HG03066 (cell line): Measurements from ENCODE around the gene CDA.
"Not testable (repeated sequence)": the region's sequence is repeated elsewhere in the genome, so short reads cannot be mapped to it uniquely, and the experiment has no call there.

Experiments
- ATAC-seq: cut with Tn5 transposase; IDR thresholded peaks from one replicate; pipeline ENCODE4 v1.9.1; 2021; ENCODE audit warnings: low read depth; ENCODE audit not compliant: unreplicated experiment

The CDA gene

DNA sequence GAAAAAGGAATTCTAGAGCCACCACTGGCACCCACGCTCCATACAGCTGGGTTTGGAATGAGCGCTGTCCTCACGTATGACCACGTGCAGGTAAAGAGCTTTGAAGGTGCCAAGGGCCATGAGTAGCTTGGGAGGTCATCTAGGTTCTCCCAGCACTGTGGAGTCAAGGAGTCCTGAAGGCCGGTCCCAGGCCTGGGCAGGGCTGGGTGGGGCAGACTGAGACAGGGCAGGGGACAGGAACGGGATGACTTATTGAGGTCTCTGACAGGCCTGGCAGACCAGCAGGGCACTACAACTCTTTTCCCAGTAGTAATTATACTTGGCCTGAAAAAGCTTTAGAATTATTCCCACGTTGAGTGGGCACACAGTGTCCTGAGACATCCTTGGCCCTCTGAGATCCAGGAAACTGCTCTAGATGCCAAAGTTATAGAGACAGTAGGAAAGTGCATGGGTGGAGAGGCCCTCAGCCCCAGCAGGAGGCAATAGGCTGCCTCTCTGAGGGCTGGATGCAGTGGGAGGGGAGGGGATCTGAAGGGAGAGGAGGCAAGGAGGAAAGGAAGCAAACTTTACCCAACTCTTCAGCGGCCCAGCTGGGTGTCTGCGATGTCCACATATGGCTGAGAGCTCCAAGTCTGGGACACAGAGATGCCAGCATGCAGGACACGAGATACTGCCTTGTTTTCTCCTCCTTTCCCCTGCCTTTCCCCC is 1.8 kb upstream of the CDA start:
- ATAC-seq = no peak

GRCh38 chr1:20587661-20588053 is 1.2 kb upstream of the CDA start:
- no peak for ATAC-seq

DNA sequence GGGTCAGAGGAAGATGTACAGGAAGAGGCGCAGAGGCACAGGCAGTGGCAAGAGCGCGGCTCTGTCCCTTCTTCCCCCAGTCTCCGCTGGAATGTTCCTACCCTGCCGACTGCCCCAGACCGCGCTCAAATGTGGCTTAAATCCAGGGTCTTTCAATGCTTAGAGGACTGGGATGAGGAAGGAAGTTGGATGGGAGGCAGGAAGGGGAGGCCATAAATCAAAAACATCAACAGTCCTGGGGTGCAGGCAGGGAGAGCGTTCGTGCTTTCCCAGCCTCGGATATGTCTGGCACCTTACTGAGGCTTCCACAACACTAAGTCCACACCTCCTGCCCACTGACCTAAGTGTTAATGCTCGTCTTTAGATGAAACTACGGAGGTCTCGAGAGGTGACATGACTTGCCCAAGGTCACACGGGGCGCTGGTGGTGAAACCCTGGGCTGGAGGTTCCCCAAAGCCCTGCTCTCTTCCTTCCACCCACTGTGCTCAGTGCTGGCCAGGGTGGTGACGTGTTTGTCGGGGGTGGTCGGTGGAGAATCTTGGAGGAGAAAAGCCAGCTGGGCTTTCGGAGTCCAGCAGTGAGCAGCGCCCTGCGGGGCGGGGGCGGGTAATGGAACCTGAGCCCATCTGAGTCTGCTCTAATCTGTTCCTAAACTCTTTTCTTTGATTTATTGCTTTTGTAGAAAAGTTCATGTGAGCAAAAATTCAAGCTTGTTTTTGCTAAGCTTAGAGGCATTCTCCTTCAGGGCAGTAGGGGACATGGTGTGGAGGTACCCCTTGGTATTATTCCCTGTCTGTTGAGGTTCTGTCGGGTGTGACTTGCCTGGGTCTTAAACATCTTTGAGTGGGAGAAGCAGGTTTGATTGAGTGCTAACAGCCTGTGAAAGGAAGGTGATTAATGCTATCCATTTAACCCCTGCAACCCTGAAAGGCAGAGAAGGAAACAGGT is 708 bp downstream of the CDA start:
- ATAC-seq = no peak

DNA sequence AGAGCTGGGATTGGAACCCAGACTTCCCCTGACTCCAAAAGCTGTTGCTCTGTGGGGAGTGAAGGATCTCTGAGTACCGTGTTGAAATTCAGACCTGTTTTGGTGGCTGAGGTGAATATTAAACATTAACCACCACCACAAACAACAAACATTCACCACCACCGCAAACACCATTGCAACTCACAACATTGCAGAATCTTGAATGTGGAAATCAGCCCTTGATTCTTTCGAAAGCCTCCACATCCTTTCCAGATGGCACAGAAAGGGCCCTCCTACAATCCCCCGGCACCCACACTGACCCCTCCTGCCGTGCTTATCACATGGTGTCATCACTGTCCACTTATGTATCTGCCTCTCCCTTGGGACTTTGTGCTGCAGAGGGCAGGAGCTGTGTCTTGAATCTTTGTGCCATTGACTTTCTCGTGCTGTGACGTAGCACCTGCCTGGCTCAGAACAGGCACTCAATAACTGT is 1.4 kb downstream of the CDA start:
- ATAC-seq = no peak

DNA sequence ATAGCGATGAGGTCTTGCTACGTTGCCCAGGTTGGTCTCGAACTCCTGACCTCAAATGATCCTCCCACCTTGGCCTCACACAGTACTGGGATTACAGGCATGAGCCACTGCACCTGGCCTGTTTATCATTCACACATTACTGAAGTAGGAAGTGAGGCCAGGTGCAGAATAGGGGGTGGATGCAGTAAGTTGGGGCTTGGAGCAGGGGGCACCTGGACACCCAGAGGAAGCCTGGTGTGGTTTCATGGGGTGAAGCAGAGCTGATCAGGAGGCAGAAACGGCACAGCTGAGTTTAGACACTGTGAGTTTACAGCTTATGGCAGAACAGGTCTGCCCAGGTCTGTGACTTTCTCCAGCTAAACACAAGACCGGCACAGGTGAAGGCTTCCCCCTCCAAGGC is 4.9 kb downstream of the CDA start:
- no peak for ATAC-seq

DNA sequence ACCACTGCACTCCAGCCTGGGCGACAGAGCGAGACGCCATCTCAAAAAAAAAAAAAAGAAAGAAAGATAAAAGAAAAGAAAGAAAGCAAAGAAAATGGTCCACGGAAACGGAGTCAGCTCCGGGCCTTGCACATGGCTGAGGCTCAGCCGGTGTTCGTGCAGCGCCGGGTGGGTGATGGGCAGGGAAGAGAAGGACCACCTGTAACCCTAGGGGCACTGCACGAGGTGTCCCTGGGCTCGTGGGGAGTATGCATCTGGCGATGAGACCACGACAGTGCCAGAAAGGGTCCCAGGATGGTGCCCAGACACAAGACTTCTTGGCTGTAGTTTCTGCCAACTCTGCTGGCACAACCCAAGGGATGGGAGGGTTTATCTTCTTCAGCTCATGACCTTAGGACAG is 5.8 kb downstream of the CDA start:
- no peak for ATAC-seq

- no peak for ATAC-seq
Observed at GRCh38 chr1:20596106-20596505, 7.2 kb downstream of the CDA start.

DNA sequence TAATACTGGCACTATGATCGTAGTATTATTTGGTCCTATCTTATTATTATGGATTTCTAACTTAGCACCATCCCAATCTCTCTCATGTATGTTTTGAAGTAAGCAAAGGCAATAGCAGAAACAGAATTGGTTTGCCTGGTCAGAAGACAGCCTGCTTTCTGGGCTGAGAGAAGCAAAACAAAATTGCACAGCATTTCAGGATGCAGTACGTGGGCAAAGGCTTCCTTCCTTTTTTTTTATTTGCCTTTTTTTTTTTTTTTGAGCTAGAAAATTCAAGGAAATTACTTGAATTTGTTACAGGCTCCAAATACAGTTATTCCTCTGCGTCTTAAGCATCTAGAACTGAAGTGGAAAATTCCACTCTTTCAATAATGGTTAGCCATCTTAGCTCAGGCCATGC is 8.8 kb downstream of the CDA start:
- ATAC-seq = no peak

- no peak for ATAC-seq
Observed at GRCh38 chr1:20600156-20600555, 11.3 kb downstream of the CDA start.

- ATAC-seq = no peak
Observed at GRCh38 chr1:20601129-20601825, 12.4 kb downstream of the CDA start.

DNA sequence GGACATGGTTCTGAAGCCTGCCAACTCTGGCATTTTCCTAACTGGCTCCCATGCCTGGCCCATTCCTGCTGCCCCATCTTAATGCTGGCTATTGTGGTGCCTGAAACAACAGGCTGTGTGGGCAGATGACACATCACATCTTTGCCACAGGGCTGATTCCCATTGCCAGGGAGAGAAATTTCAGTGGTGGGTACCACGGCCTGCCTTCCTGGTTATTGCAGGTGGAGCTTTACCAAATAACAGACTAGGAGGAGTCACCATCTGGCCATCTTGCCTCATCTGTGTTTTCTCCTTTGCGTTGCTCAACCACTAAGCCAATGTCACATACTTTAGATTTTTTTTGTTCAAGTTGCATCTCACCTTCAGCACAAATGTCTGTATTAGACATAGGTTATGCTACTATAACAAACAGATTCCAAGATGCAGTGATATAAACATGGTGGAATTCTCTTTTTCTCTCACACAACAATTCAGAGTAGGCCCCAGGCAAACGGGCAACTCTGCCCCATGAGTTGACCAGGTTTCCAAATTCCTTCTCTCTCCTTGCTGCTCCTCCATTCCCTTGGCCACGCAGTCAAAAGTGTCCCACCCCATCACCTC is 14.1 kb downstream of the CDA start:
- no peak for ATAC-seq

GRCh38 chr1:20603504-20604464 is 14.9 kb downstream of the CDA start:
- no peak for ATAC-seq

GRCh38 chr1:20604678-20605077 is 15.8 kb downstream of the CDA start:
- no peak for ATAC-seq

DNA sequence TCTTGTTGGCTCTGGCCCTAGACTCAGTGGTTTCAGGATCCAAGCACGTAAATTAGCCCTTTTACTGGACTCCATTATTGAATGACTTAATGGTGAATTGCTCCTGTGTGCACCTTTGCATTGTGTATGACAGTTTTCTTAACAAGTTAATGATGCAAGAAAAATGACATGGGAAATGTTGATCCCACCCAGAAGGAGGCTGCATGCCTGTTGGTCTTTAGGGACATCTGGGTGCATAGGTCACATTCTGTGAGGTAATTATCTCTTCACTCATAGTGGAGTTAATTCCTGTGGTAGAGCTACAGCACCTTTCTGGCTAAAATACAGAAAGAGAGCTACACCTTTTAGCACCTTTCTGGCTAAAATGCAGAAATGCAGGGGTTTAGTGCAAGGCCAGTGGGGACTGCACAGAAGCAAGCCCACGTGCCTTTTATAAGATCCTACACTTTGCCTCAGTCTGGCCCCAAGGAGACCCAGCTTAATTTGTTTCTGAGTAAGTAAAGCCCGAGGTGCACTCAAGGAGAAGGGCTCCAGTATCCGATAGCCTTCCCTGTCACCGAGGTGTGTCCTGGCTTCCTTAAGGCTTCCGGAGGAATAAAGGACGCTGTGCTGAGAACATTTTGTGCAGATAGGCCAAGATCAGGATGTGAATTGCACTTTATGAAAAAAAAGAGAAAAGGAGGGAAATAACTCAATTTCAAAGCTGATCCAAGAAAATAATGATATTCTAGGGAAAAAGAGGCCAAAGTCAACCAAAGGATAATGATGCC is 18.1 kb downstream of the CDA start:
- ATAC-seq = not testable (repeated sequence)

DNA sequence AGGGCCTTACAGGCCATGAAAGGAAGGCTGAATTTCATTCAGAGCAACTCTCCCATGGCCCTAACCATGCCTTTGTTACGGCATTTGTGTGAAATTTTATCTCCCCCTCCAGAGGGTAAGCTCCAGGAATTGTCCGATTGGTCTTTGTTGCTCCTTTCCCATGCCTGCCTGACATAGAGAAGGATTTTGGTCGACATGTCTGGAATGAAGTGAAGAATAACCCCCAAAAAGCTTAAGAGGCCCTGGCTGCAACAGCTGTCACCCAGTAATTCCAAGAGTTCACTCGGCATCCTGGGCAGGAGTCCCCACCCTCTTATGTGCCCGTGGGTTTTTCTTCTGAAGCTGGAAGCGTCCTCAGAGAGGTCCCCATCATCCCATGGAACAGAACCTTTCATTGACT is 20.6 kb downstream of the CDA start:
- ATAC-seq = no peak

DNA sequence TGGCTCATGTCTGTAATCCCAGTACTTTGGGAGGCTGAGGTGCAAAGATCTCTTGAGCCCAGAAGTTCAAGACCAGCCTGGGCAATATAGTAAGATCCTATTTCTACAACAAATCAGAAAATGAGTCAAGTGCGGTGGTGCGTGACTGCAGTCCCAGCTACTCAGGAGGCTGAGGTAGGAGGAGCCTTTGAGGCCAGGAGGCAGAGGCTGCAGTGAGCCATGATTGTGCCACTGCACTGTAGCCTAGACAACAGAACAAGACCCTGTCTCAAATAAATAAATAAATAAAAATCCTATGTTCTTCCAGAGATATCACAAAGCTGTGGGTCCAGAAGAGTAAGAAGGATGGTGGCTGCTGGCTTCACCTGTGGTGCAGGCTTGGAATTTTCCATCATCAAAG is 22.1 kb downstream of the CDA start:
- ATAC-seq = no peak

- ATAC-seq = no peak
Observed at GRCh38 chr1:20611652-20612051, 22.8 kb downstream of the CDA start.

DNA sequence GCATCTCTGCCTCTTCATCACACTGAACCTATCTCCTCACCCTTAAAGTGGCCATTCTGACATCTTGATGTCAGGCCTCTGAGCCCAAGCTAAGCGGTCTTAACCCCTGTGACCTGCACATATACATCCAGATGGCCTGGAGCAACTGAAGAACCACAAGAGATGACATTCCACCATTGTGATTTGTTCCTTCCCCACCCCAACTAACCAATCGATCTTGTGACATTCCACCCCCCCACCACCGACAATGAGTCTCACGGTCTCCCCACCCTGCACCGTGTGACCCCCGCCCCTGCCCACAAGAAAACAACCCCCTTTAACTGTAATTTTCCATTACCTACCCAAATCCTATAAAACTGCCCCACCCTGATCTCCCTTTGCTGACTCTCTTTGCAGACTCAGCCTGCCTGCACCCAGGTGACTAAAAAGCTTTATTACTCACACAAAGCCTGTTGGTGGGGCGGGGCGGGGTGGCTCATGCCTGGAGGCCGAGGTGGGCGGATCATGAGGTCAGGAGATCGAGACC is 23.4 kb downstream of the CDA start:
- no peak for ATAC-seq

DNA sequence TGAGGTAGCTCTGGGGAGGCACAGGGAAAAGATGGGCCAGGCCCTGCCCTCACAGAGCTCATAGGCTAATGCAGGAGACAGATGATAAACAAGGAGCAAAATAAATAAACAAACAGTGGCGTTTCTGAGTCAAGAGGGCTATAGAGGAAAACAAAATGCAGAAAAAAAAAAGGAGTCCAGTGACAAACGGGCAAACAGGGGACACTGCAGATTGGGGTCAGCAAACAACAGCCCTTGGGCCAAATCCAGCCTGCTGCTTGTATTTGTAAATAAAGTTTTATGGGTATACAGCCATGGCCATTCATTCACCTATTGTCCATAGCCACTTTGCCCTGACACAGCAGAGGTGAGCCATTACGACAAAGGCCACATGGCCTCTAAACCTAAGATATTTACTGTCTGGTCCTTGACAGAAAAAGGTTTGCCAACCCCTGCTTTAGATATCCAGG is 25.3 kb downstream of the CDA start:
- no peak for ATAC-seq
